Activated T-helper 1 cell treated with Interleukin-2 at 50 U/mL for 16 hours (primary cell): Measurements from ENCODE around the gene CBLL1.
A peak's percentile ranks its signal among the peaks of the same experiment; 100 is the strongest.

Experiments
- DNase-seq: peaks from one replicate; pipeline ENCODE4 v3.0.0-alpha.2; 2020; ENCODE audit warnings: low read depth

CBLL1 gene, protein sequence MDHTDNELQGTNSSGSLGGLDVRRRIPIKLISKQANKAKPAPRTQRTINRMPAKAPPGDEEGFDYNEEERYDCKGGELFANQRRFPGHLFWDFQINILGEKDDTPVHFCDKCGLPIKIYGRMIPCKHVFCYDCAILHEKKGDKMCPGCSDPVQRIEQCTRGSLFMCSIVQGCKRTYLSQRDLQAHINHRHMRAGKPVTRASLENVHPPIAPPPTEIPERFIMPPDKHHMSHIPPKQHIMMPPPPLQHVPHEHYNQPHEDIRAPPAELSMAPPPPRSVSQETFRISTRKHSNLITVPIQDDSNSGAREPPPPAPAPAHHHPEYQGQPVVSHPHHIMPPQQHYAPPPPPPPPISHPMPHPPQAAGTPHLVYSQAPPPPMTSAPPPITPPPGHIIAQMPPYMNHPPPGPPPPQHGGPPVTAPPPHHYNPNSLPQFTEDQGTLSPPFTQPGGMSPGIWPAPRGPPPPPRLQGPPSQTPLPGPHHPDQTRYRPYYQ

DNA sequence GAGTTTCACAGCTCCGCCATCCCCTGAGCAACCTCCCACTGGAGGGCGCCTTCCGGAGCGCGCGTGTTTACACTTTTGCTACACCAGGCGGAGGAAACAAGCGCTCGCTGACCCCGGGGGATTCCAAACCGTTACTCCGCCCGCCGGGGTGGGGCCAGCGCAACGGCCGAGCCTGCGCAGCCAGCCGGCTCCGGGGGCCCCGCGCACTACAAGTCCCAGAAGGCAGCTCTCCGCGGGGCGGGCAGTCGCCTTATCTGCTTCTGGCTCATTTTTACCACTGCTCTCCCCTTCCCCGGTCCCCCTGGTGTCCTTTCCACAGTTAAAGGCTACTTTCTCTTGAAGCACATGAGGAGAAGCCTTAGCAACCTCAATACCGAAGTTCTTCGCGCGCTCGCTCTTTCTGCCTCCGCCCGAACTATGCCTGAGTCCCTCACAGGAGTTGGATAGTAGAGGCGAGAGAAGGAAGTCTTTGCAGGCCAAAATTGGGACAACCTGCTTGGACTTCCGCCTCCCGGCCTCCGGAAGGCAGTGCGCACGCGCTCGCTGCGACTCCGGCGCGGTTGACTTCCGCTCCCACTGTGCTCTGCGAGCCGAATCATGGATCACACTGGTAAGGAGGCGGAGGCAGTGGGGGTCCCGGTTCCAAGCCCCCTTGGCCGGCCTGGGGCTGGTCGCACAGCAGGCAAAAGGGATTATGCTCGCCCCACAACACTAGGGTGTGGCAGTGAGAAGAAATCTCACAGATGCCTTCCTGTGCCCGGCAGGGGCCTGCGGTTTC is at the start of gene CBLL1:
Gene CBLL1, plus strand, starts transcription at position 576 of the 778 bp plus-strand sequence. Its CDS starts 22 bp downstream, at position 598.
- DNase-seq: peak; percentile 97

DNA sequence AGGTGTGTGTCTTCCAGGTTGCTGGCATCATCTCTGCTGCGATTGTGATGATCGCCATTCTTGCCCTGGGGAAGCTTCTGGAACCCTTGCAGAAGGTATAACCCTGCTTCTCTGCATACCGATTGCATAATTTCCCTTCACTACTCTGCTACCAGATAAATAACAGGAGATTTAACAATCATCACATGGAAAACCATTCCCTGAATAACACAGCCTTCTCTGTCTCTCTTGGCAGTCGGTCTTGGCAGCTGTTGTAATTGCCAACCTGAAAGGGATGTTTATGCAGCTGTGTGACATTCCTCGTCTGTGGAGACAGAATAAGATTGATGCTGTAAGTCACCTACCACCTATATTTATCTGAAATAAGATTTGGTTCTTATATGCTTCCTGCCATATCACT is 49.6 kb upstream of the CBLL1 start:
- no peak for DNase-seq

DNA sequence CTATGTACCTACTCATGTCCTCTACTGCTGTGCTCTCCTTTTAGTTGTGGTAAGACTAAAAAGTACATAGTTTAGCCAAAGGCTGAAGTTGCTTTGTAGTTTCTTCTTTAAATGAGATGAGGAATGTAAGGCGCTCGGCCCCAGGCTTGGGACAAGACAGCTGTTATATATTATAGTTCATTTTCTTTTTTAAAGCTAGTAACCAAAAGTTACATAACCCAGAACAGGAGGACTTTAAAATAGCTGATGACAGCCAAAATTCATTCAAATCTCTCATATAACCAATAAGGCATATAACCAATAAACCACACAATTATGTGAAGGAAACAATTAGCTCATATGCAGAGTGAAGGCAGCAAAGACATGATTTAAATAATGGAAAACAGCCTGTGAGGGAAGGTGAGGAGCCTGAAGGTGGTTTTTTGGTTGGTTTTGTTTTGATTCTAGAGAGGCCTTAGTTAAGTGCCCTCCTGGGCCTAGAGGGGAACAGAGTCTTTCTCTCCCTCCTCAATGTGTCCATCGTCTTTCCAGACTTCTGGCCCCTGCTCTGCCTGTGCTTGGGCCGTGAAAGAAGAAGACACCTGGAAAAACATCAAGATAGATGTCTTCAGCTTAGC is 47.5 kb upstream of the CBLL1 start:
- DNase-seq: no peak

GRCh38 chr7:107697321-107698049 is 46.5 kb upstream of the CBLL1 start:
- no peak for DNase-seq

DNA sequence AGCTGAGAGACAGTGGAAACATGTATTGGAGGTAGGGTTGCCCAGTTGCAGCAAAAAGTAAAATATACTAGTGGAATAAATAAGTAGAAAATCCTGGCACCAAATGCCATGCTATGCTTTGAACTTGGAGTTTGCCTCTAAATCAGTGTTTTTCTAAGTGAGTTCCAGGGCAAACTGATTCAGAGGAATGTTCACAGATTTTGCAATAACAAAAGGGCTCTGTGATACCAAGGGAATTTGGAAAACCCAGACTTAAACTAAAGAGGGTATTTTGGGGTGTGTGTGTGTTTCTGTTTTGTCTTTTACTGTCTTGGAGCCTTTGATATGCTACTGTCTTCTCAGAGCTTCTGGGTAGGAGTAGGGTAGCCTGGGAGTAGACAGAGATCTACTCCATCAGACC is 43.4 kb upstream of the CBLL1 start:
- no peak for DNase-seq

DNA sequence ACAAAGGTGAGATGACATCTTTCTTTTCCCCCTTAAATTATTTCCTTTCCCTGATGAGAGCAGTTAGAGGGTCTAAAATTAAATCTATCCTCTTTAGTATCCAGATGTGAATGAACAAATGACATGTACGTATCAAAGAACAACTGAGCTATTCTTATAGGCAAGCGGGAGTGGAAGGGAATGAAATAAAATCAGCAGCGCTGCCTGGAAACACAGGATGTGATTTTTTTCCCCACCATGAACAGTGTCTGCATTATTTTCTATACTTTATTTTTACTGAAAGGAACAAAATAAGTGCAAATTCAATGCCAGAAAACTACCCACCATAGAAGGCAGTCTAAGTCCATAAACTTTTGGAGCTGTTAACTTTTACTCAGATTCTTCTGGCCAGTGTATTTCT is 42.8 kb upstream of the CBLL1 start:
- no peak for DNase-seq

DNA sequence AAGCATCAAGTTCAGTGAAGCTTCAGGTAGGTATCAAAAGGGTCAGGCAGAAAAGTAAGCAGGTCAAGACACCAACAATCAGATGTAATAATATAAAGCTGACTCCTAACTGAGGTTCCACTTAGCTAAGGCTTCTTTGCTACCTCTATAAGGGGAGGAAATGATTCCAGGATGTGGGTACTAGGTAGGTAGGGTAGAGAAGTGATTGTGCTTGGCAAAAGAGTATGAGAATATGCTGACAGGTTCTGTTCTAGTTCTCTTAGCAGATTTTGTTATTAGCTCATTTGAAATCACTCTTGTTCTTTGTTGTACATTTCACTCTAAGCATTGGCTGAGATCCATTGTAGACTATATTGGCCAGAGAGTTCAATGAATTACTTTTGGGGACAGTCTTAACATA is 40.7 kb upstream of the CBLL1 start:
- no peak for DNase-seq

GRCh38 chr7:107703872-107704271 is 40.1 kb upstream of the CBLL1 start:
- no peak for DNase-seq

DNA sequence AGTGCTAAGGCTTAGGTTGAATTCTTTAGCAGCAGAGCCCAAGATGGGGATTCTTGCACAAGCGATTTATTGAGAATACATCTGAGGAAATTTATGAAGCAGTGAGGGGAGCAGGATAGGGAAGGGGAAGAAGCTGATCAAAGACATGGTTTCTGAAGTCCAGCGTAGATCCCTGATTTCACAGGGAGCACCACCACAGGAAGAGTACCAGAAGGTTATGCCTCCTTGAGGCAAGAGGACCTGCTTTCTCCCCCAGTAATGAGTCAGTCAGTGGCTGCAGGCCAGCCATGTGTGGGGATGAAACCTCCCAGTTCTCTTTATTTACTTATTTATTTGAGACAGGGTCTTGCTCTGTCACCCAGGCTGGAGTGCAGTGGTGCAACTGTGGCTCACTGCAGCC is 35.0 kb upstream of the CBLL1 start:
- DNase-seq: no peak

- DNase-seq: no peak
These were observed 32.6 kb upstream of the CBLL1 start for GRCh38 chr7:107711301-107711700.

DNA sequence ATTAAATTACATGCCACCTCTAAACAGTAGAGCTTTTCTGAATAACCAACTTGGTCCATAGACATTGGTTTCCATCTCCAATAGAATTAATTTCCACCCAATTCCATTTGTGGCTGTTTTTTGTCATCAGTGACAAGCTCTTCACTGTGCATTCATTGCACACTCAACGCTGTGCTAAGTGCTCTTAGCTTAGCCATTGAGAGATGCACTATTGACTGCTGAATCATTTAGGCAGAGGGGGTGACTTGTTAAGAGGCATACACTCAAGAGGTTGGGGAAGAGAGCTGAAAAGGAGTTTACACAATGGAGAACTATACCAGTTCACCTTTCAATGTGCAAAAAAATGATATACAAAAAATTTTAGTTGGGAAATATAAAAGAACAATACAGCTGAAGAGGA is 31.9 kb upstream of the CBLL1 start:
- DNase-seq: no peak

- DNase-seq: no peak
These were observed 31.0 kb upstream of the CBLL1 start for GRCh38 chr7:107712896-107713295.

GRCh38 chr7:107715531-107715930 is 28.4 kb upstream of the CBLL1 start:
- DNase-seq: no peak

GRCh38 chr7:107718456-107719193 is 25.3 kb upstream of the CBLL1 start:
- DNase-seq: no peak

- no peak for DNase-seq
These were observed 22.7 kb upstream of the CBLL1 start for GRCh38 chr7:107721286-107721685.

GRCh38 chr7:107723255-107723654 is 20.7 kb upstream of the CBLL1 start:
- no peak for DNase-seq

DNA sequence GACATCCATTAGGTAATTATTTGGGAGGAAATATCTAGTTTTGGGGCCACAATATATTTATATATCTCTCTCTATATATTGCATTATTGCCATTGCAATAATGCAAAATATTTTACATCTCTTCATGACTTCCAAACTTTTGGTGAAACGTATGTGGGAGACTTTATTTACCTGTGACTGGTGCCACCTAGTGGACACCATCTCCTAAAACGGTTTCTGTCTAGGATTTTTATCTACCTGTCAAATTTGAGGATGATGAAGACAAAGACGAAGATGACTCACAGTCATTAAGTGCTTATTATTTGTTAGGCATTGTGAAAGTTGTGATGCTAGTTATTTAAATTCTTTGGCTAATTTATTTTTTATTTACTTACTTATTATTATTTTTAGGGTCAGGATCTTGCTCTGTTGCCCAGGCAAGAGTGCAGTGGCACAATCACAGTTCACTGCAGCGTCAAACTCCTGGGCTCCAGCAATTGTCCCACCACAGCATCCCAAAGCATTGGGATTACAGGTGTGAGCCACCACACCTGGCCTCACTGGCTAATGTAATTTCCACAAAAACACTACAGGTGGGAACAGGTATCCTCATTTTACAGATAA is 18.7 kb upstream of the CBLL1 start:
- DNase-seq: peak; percentile 9

GRCh38 chr7:107726356-107727130 is 17.4 kb upstream of the CBLL1 start:
- DNase-seq: no peak

- DNase-seq: no peak
These were observed 15.7 kb upstream of the CBLL1 start for GRCh38 chr7:107728276-107728675.
